Transverse colon (tissue), 4 donors: ENCODE data around the gene GPR15.

Experiments used
- EP300 ChIP-seq: sonication (generic); formaldehyde crosslinking; IDR thresholded peaks from one replicate; pipeline ENCODE4 v1.6.1; 2017; ENCODE audit warnings: antibody characterized with exemption, low read depth
- POLR2A ChIP-seq: fragments of 450-650 bp; IDR thresholded peaks from one replicate; pipeline ENCODE4 v1.6.1; 2016; ENCODE audit warnings: antibody characterized with exemption, mild to moderate bottlenecking, moderate library complexity
- POLR2AphosphoS5 ChIP-seq, 3 donors: sonication (generic); formaldehyde crosslinking; IDR thresholded peaks; one replicate each; pipeline ENCODE4 v1.6.1; 2016; ENCODE audit warnings: antibody characterized with exemption in 3 of 3
- TF ChIP-seq, protein P1 (sequence below), 5 experiments: fragments of 200-600 bp in 3 of 5; fragments of 450-650 bp in 2 of 5; sonication (generic) in 3 of 5; IDR thresholded peaks; 1 replicate in 2 of 5; 2 replicates in 3 of 5; pipeline ENCODE4 v1.5.1; 2016 to 2017; ENCODE audit warnings: antibody characterized with exemption in 5 of 5, inconsistent platforms in 3 of 5, mild to moderate bottlenecking in 2 of 5, moderate library complexity in 1 of 5

DNA sequence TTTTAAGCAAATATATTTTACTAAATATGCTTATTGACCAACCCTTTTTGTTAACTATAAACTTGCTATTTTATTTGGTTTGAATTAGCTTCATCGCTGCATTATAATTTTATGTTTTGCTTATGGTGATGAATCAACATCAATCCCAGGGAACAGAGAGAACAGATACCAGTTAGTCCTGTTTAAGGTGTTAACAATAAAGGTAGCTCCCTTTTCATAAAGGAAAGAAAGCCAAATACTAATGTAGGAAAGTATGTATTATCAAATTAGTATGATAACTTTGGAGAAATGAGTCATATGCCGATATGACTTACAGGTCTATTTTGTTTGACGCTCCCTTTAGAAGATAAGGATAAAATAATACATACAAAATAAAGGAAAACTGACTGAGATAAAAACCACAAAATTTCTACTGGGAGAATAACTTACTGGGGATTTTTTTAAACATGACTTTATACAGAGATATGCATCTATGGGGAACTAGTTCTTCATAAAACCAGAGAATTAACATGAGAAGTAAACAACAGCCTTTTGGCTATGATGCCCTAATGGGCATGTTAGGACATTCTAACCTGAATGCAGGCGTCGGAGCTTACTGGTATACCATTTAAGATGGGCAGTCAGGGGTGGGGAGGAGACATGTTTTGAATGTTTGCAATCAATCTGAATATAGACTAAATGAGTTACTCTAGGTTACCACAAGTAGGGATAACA, 29.8 kb upstream of the GPR15 start:
- TF ChIP-seq, protein P1, sequence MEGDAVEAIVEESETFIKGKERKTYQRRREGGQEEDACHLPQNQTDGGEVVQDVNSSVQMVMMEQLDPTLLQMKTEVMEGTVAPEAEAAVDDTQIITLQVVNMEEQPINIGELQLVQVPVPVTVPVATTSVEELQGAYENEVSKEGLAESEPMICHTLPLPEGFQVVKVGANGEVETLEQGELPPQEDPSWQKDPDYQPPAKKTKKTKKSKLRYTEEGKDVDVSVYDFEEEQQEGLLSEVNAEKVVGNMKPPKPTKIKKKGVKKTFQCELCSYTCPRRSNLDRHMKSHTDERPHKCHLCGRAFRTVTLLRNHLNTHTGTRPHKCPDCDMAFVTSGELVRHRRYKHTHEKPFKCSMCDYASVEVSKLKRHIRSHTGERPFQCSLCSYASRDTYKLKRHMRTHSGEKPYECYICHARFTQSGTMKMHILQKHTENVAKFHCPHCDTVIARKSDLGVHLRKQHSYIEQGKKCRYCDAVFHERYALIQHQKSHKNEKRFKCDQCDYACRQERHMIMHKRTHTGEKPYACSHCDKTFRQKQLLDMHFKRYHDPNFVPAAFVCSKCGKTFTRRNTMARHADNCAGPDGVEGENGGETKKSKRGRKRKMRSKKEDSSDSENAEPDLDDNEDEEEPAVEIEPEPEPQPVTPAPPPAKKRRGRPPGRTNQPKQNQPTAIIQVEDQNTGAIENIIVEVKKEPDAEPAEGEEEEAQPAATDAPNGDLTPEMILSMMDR (IDR thresholded peaks at IDR 0.05) = no peak
- no peak for TF ChIP-seq POLR2AphosphoS5 (IDR thresholded peaks at IDR 0.05)
- TF ChIP-seq POLR2A = no peak
- no peak for TF ChIP-seq EP300
